ENCODE results near the gene IRF2BP2.

The IRF2BP2 gene

DNA sequence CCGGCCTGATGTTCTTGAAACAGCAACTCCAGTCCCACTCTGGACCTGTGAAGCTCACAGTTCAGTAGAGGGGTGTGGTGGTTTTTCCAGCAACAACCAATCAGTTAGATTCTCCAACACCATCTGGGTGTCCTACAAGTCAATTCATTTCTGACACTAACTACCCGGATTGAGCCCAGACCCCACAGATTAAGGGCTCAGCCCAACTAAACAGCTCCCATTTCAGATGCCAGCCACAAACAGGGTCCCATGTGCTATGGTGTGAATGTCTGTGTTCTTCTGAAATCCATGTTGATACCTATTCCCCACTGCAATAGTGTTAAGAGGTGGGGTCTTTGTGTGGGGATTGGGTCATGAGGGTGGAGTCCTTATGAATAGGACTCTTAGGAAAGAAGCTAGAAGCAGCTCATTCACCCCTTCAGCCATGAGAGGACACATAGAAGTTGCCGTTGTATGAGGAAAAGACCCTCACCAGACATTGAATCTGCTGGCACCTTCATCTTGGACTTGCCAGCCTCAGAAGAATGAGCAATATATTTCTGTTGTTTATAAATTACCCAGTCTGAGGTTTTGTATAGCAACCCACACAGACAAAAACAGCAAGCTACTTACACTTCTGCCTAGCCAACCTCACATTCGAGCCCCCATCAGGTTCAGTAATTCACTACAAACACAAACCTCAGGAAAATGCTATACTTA is 53.6 kb downstream of the IRF2BP2 start:
- DNase-seq (ENCODE audit: low read depth) = no peak

- DNase-seq (ENCODE audit: low read depth) = no peak
Observed at GRCh38 chr1:234555390-234556024, 54.5 kb downstream of the IRF2BP2 start.

- no peak for DNase-seq (ENCODE audit: low read depth)
Observed at GRCh38 chr1:234554698-234555311, 55.2 kb downstream of the IRF2BP2 start.
